GM18907 (cell line): ENCODE measurements around the gene SIVA1.

Experiments
- ATAC-seq: cut with Tn5 transposase; IDR thresholded peaks from one replicate; pipeline ENCODE4 v1.9.1; 2021; ENCODE audit warnings: mild to moderate bottlenecking, moderate library complexity; ENCODE audit not compliant: unreplicated experiment

The SIVA1 gene

DNA sequence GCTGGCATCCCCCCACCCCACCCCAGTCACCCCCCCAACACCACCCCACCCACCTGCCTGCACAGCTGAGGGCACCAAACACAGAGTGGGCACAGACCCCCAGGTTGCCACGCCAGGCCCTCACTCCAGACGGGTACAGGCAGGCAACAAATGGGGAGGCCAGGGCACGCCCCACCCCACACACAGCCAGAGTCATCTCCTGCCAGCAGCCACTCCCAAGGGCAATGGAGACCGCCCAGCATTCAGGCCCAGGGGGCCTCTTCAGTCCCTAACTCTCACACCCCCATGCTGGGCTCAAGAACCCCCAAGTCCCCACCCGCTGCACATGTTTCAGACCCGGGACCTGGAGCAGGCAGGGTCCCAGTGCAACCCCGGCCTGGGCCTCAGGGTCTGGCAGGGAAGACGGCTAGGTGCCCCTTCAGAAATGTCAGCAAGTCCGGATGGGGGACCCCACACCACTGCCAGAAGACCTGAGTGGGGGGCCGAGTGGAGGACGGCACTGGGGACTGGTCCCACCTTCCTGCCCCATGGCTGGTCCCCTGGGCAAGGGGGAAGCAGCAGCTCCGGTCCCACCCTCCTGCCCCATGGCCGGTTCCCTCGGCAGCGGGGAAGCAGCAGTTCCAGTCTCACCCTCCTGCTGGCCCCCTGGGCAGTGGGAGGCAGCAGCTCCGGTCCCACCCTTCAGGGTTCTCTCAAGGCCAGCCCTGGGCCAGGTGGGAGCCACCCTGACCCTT lies 30.7 kb downstream of the SIVA1 start:
- no peak for ATAC-seq

- ATAC-seq, result no peak
These were observed 31.2 kb downstream of the SIVA1 start for GRCh38 chr14:104784218-104784568.

DNA sequence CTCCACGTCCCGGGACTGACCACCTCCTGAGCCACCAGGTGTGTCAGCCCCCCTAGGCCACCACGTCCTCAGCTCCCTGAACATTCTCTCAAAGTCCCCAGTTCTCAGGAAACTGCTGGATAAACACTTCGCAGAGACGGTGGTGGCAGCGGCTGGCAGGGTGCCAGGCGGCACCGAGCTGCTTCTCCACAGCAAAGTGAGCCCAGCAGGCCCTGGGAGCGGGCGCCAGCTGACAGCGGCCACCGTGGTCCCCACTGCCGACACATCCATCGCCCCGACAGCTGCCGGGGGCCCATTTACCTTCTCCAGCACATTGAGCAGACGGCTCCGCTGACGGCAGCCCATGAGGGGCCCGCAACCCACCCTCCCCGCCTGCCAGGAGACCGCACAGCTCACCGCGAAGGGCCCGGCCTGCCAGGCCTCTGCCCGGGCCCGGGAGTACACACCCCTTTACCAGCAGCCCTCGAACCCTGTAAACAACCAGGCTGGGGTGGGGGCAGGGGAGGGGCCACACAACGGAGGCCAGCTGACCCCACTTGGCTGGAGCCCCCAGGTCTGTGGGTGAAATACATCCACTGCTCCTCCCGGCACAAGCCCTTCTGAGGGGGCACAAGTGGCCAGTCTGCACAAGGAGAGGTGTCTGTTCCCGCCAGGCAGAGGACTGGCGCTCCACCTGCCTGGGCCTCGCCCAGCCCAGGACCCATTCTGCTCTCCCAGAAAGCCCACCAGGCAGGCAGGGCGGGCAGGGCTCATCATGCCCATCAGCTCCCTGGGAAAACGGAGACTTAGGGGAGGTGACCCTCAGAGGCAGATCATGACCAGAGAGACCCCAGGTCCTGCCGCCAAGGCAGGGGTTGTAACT lies 32.1 kb downstream of the SIVA1 start:
- no peak for ATAC-seq

GRCh38 chr14:104785708-104786080 lies 32.7 kb downstream of the SIVA1 start:
- ATAC-seq, result no peak

DNA sequence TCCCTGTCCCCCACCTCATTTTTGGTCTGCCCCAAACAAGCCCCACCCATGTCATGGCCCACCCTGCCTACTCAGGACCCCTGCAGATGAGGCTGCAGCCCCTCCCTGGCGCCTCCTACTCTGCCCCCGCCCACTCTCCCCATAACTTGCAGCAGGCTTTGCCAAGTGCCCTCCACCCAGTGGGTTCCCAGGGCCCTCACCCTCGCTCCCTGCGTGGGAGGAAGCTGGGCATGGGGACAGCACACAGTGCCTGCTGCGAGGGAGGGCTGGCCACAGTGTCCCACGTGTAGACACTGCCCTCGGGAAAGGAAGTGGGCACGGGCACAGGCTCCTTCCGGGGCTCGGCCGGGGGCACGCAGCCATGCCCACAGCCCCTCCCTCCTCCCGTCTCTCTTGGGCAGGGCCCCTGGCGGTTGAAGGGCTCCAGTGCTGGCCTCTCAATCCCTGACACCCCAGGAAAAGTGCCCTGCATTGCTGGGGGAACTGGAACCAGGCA lies 33.2 kb downstream of the SIVA1 start:
- no peak for ATAC-seq

DNA sequence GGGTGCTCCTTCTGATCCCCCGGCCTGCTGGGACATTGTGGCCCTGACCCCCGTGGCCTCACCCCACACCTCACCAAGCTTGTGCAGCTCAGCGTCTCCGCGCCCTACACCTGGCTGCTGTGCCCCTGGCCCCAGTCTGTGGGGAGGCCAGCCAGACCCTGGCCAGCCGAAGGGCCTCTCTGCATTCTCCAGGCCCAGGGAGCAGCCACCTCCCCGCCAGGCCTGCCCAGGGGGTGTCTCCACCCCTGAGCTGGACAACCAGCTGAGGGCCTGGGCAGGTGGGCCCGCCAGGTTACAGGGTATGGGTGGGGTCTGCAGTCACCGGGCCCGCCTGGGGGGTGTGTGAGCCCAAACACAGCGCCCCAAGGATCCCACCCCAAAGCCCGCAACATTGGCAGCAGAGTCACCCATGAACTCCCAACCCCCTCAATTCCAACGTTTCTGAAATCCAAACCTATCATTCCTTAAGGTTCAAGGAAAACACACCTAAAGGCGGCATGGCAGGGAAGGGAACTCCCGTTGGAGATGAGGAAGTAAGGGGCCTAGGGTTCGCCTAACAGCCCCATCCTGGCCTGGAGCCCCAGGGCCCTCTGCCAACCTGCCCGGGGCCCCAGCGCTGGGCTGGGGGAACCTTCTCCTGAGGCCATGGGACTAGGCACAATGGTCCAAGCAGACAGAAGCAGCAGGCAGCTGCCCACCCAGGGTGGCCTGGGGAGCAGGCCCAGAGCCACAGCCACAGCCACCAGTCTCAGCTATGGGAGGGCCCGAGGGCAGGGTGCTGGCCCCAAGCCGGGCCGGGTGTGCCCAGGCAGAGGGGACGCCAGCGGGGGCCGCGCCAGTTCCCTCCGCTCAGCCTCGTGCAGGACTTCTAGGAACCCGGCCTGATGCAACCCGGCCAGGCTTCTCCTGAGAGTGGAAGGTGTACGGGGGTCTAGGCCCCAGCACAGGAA lies 34.1 kb downstream of the SIVA1 start:
- ATAC-seq, result no peak

DNA sequence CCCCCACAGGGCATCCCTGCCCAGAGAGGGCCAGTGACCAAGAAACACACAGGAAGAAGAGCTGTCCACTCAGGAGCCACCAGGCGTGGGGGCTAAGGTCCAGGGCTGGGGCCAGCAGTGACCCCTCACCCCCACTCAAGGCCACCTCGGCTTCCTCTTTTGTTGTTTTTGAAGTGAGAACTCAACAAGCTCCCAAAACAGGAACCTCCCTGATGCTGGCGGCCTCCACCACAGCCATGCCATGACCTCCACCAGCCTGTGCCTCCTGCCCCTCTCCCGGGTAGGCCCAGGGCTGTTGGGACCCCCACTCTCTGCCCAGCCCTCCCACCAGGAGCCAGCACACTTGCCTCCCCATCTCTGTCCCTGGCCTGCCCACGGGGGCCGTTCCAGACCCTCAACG lies 34.8 kb downstream of the SIVA1 start:
- no peak for ATAC-seq

GRCh38 chr14:104788161-104788818 lies 35.3 kb downstream of the SIVA1 start:
- no peak for ATAC-seq

- no peak for ATAC-seq
These were observed 36.1 kb downstream of the SIVA1 start for GRCh38 chr14:104788873-104789663.

GRCh38 chr14:104789752-104790743 lies 37.1 kb downstream of the SIVA1 start:
- ATAC-seq, result no peak

GRCh38 chr14:104791425-104791824 lies 38.5 kb downstream of the SIVA1 start:
- no peak for ATAC-seq

DNA sequence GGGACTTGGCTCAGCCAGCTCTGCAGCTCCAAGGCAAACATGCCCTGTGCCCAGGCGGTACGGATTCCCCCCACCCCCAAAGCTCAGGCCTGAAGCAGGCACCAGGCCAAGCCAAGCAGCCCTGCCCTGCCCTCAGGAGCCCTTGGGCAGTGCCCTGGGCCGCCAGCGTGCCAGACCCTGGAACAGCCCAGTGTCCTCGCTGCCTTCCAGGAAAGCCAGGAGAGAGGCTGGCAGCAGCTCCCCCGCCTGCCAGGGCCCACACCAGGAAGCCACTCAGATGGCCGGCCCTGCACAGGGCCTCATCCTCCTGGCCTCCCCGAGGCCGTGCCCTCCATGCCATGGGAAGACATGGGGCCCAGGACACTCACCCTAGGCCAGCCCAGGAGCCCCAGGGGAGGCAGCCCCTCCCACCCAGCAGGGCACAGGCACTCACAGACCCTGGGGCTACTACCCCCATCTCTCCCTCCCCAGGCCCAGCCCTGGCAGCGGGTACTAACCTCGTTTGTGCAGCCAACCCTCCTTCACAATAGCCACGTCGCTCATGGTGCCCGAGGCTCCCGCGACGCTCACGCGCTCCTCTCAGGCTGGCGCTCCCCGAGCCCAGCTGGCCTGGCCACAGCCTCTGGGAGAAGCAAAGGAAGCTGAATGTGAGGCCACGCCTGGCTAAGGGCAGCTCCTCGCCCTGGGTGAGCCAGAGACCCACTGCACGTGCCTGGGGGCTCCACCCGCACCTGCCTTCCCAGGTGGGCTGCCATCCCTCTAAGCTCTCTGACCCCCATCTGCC lies 39.3 kb downstream of the SIVA1 start:
- ATAC-seq, result no peak

- no peak for ATAC-seq
These were observed 40.2 kb downstream of the SIVA1 start for GRCh38 chr14:104792945-104793702.

DNA sequence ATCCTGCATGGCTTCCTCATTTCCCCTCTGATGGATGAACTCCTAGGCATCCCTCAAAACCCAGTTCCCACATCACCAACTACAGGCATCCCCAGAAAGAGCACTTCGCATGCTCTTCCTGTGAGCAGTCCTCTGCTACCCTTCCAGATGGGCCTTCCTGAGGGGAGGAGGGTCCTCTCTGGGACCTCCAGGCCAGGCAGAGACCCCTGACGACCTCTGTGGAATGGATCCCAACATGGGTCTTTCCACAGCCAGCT lies 40.7 kb downstream of the SIVA1 start:
- ATAC-seq, result no peak

GRCh38 chr14:104794099-104794498 lies 41.2 kb downstream of the SIVA1 start:
- no peak for ATAC-seq

DNA sequence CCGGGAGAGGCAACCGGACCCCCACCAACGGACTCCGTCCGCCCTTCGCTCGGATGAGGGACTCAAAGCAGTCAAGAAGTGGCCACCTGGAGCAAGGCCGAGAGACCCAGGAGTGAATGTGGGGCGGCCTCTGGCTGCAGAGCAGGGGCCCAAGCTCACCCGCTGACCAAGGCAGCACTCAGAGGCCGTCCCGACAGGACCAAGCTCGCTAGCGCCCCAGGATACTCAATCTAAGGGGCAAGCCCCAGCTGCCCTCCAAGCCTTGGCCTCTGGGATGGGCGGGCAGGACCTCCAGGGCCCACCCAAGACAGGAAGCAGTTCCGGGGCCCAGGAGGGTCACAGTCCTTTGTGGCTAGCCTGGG lies 41.7 kb downstream of the SIVA1 start:
- ATAC-seq, result no peak

- ATAC-seq, result no peak
These were observed 42.2 kb downstream of the SIVA1 start, which contains the start of gene AKT1 for GRCh38 chr14:104794993-104795780. TSS of gene AKT1 (minus strand) at chr14:104795748. CDS start at chr14:104792643, 3,105 bp downstream.
